H9 (cell line): ENCODE results near the gene SLC25A17. TPM values are rescaled to one million over a fixed set of nuclear protein-coding genes. Genes with fewer than 3 reads are reported as not detected.

Experiments
- DNase-seq: peaks from one replicate; pipeline ENCODE4 v3.0.0-alpha.2; 2017
- H2AFZ ChIP-seq: one replicate; pipeline ENCODE4 v1.6.1; 2013; ENCODE audit warnings: mild to moderate bottlenecking, low read length, control low read depth, moderate library complexity
- H2AK5ac ChIP-seq: 2 replicates; pipeline ENCODE4 v1.6.1; 2013; ENCODE audit warnings: low read length, control low read depth, mixed read lengths; ENCODE audit not compliant: insufficient read length
- H2BK120ac ChIP-seq: one replicate; pipeline ENCODE4 v1.6.1; 2013; ENCODE audit warnings: low read depth, mild to moderate bottlenecking, low read length, control low read depth, inconsistent platforms; ENCODE audit not compliant: poor library complexity, severe bottlenecking
- H2BK12ac ChIP-seq: 2 replicates; pipeline ENCODE4 v1.6.1; 2013; ENCODE audit warnings: low read length, control low read depth, mixed read lengths, low read depth; ENCODE audit not compliant: insufficient read length
- H2BK15ac ChIP-seq: 2 replicates; pipeline ENCODE4 v1.6.1; 2013; ENCODE audit warnings: low read depth, low read length, control low read depth
- H2BK20ac ChIP-seq: one replicate; pipeline ENCODE4 v1.6.1; 2013; ENCODE audit warnings: low read depth, mild to moderate bottlenecking, low read length, control low read depth, inconsistent platforms; ENCODE audit not compliant: poor library complexity, severe bottlenecking
- H2BK5ac ChIP-seq: 2 replicates; pipeline ENCODE4 v1.6.1; 2013; ENCODE audit warnings: low read length, control low read depth, mixed read lengths; ENCODE audit not compliant: insufficient read length
- H3K14ac ChIP-seq: 2 replicates; pipeline ENCODE4 v1.6.1; 2013; ENCODE audit warnings: low read length, control low read depth; ENCODE audit not compliant: insufficient read depth
- H3K18ac ChIP-seq: 2 replicates; pipeline ENCODE4 v1.6.1; 2013; ENCODE audit warnings: low read depth, mild to moderate bottlenecking, mixed read lengths, low read length, control low read depth; ENCODE audit not compliant: insufficient read length
- H3K23ac ChIP-seq: 2 replicates; pipeline ENCODE4 v1.6.1; 2013; ENCODE audit warnings: low read length, control low read depth, mixed read lengths, low read depth; ENCODE audit not compliant: insufficient read length
- H3K23me2 ChIP-seq: 2 replicates; pipeline ENCODE4 v1.6.1; 2013; ENCODE audit warnings: low read depth, mild to moderate bottlenecking, mixed read lengths, low read length, control low read depth; ENCODE audit not compliant: insufficient read length, poor library complexity, severe bottlenecking
- H3K27ac ChIP-seq: 2 replicates; pipeline ENCODE4 v1.5.1; 2013; ENCODE audit warnings: low read length, control low read depth, mixed read lengths, low read depth; ENCODE audit not compliant: insufficient read length
- H3K27me3 ChIP-seq: 2 replicates; pipeline ENCODE4 v1.6.1; 2013; ENCODE audit warnings: low read length, control low read depth, inconsistent platforms; ENCODE audit not compliant: insufficient read depth
- H3K4ac ChIP-seq: 2 replicates; pipeline ENCODE4 v1.6.1; 2013; ENCODE audit warnings: low read depth, mild to moderate bottlenecking, control low read depth, inconsistent platforms, low read length, moderate library complexity
- H3K4me1 ChIP-seq: 2 replicates; pipeline ENCODE4 v1.6.1; 2013; ENCODE audit warnings: low read length, control low read depth, inconsistent platforms; ENCODE audit not compliant: insufficient read depth
- H3K4me2 ChIP-seq: 2 replicates; pipeline ENCODE4 v1.6.1; 2013; ENCODE audit warnings: low read length, control low read depth, mixed read lengths; ENCODE audit not compliant: insufficient read length, insufficient read depth
- H3K56ac ChIP-seq: 2 replicates; pipeline ENCODE4 v1.6.1; 2013; ENCODE audit warnings: low read depth, mild to moderate bottlenecking, mixed read lengths, low read length, control low read depth; ENCODE audit not compliant: insufficient read length
- H3K79me1 ChIP-seq: 2 replicates; pipeline ENCODE4 v1.6.1; 2013; ENCODE audit warnings: low read depth, mild to moderate bottlenecking, moderate library complexity, low read length, control low read depth, inconsistent platforms; ENCODE audit not compliant: insufficient read depth, poor library complexity, severe bottlenecking
- H3K79me2 ChIP-seq: 2 replicates; pipeline ENCODE4 v1.6.1; 2013; ENCODE audit warnings: low read length, control low read depth, inconsistent platforms; ENCODE audit not compliant: insufficient read depth
- H3K9ac ChIP-seq: 2 replicates; pipeline ENCODE4 v1.6.1; 2013; ENCODE audit warnings: low read length, control low read depth, mixed read lengths; ENCODE audit not compliant: insufficient read length; ENCODE audit errors: extremely low read depth
- H3K9me3 ChIP-seq: one replicate; pipeline ENCODE4 v1.6.1; 2013; ENCODE audit warnings: low read depth, low read length, inconsistent platforms; ENCODE audit not compliant: control insufficient read depth
- H3T11ph ChIP-seq: one replicate; pipeline ENCODE4 v1.6.1; 2013; ENCODE audit warnings: mild to moderate bottlenecking, low read length, control low read depth, inconsistent platforms
- H4K20me1 ChIP-seq: one replicate; pipeline ENCODE4 v1.6.1; 2013; ENCODE audit not compliant: control insufficient read depth, insufficient read length, insufficient read depth
- H4K5ac ChIP-seq: 2 replicates; pipeline ENCODE4 v1.6.1; 2013; ENCODE audit warnings: low read depth, mild to moderate bottlenecking, mixed read lengths, low read length, control low read depth; ENCODE audit not compliant: insufficient read length
- H4K8ac ChIP-seq: replicated peaks from 2 replicates; pipeline ENCODE4 v1.6.1; 2013; ENCODE audit warnings: low read length, control low read depth, mixed read lengths, low read depth; ENCODE audit not compliant: insufficient read length
- H4K91ac ChIP-seq: 2 replicates; pipeline ENCODE4 v1.6.1; 2013; ENCODE audit warnings: low read depth, mild to moderate bottlenecking, moderate library complexity, mixed read lengths, low read length, control low read depth; ENCODE audit not compliant: insufficient read length
- H3K27ac Mint-ChIP-seq, 3 experiments: 2 replicates in 2 of 3; 3 replicates in 1 of 3; pipeline ENCODE4 v1.8.0; 2020 to 2021; ENCODE audit warnings: mixed read lengths in 3 of 3, mild to moderate bottlenecking in 1 of 3, moderate library complexity in 1 of 3
- H3K27me3 Mint-ChIP-seq: 2 replicates; pipeline ENCODE4 v1.8.0; 2021; ENCODE audit warnings: low read depth, mild to moderate bottlenecking, moderate library complexity, mixed read lengths
- H3K36me3 Mint-ChIP-seq, 3 experiments: 2 replicates in 2 of 3; 3 replicates in 1 of 3; pipeline ENCODE4 v1.8.0; 2020 to 2021; ENCODE audit warnings: low read depth in 3 of 3, mixed read lengths in 3 of 3; ENCODE audit not compliant: insufficient read depth in 1 of 3
- H3K4me1 Mint-ChIP-seq, 2 experiments: 2 replicates each; pipeline ENCODE4 v1.8.0; 2020; ENCODE audit warnings: mixed read lengths in 2 of 2
- H3K4me3 Mint-ChIP-seq, 2 experiments: 2 replicates in 1 of 2; 3 replicates in 1 of 2; pipeline ENCODE4 v1.8.0; 2020 to 2021; ENCODE audit warnings: mild to moderate bottlenecking in 2 of 2, mixed read lengths in 2 of 2, moderate library complexity in 1 of 2
- H3K9me3 Mint-ChIP-seq, 2 experiments: 2 replicates in 1 of 2; 3 replicates in 1 of 2; pipeline ENCODE4 v1.8.0; 2020; ENCODE audit warnings: mild to moderate bottlenecking in 2 of 2, mixed read lengths in 2 of 2, moderate library complexity in 1 of 2
- WGBS: extraction: QIAGEN DNeasy Blood & Tissue Kit; methylation state at CpG from one replicate; pipeline ENCODE4 v1.1.7; 2013; ENCODE audit warnings: missing lambda C conversion rate, low lambda C conversion rate, mixed read lengths; ENCODE audit not compliant: insufficient read length; ENCODE audit errors: extremely low coverage; 5-methylcytosine and 5-hydroxymethylcytosine counted together
- total RNA-seq: library from RNA; stranded (reverse); gene quantifications from 2 replicates; pipeline ENCODE4 v1.2.1, GENCODE V29; 2021
- TF ChIP-seq, protein P1 (sequence below): fragments of 200-600 bp; sonication (generic); conservative IDR thresholded peaks from 3 replicates; pipeline ENCODE4 v1.8.0; 2021; ENCODE audit warnings: antibody characterized with exemption, mild to moderate bottlenecking

SLC25A17 gene
- total RNA-seq, 1 experiment from 2014 or later, result 26.5 TPM

DNA sequence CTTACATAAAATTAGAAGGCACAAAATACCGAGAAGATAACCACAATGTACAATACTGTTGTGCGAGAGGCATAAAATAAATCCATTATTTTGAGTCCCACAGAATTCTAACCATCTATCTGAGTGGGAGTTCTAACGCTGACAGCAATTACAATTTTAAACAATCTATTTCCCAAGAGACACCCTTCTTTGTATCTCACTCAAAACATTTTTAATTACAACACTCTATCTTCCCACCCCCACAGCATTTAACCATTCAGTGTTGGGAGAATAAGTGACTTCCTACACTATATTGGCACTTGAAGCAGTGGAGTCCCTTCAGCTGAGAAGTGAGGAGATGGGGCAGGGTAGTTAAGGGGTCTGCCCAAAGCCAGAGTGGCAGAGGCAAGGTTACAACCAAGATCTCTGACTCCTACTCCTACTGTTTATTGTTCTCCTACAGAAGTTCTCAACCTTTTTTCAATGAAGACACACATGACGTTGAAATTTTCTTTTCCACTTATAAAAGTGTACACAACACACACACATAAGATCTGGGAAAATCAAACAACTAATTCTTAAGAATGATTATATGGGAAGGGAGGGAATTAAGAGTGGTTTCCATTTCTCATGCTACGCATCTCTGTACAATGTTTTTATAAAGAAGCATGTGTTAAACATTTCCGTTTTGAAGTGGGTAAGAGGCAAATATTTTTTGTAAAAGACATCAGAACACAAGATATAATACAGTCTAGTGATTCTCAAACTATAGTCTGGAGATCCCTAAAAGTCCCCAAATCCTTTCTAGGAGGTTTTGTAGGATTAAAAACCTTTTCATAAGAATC is 10.9 kb downstream of the SLC25A17 start:
- no peaks in the 10 kb centered on the region for H3K9me3 Mint-ChIP-seq
- H2BK15ac ChIP-seq, result no peak overlapping the region
- no peaks in the 10 kb centered on the region; a peak in 1 of 4 replicates for H3K4me1 Mint-ChIP-seq
- peaks cover 0 to 8% (median 5%) of the 10 kb centered on the region in 3 experiments; a peak in 4 of 7 replicates for H3K36me3 Mint-ChIP-seq
- no peaks in the 10 kb centered on the region for H3K9me3 ChIP-seq
- no peaks in the 10 kb centered on the region for H3K4me1 ChIP-seq
- no peak overlapping the region for H2AK5ac ChIP-seq
- no peak overlapping the region for H2BK120ac ChIP-seq
- WGBS, result no CpG with 5 or more reads among the region's 6 CpGs
- no peak overlapping the region for H3K4me2 ChIP-seq
- no peak overlapping the region for H4K91ac ChIP-seq
- no peak for DNase-seq
- no peak overlapping the region for H3K4me3 Mint-ChIP-seq
- no peaks in the 10 kb centered on the region for H3K23me2 ChIP-seq
- no peaks in the 10 kb centered on the region for H3K27me3 ChIP-seq
- H3K27ac ChIP-seq, result no peak overlapping the region
- H2BK12ac ChIP-seq, result no peak overlapping the region
- H2BK5ac ChIP-seq, result no peak overlapping the region
- no peak overlapping the region for H4K5ac ChIP-seq
- H4K8ac ChIP-seq, result no peak overlapping the region
- H4K20me1 ChIP-seq, result no peaks in the 10 kb centered on the region
- no peak overlapping the region for H3K56ac ChIP-seq
- no peak overlapping the region for H3K18ac ChIP-seq
- H3K27ac Mint-ChIP-seq, result no peak overlapping the region; a peak in 1 of 7 replicates
- H3K4ac ChIP-seq, result no peak overlapping the region
- H3K14ac ChIP-seq, result no peak overlapping the region
- H3K79me2 ChIP-seq, result no peaks in the 10 kb centered on the region; the same call in 1 of the 2 replicates
- no peak overlapping the region for H2AFZ ChIP-seq
- no peak overlapping the region for H2BK20ac ChIP-seq
- no peaks in the 10 kb centered on the region for H3K27me3 Mint-ChIP-seq
- H3K23ac ChIP-seq, result no peak overlapping the region
- TF ChIP-seq, protein P1, sequence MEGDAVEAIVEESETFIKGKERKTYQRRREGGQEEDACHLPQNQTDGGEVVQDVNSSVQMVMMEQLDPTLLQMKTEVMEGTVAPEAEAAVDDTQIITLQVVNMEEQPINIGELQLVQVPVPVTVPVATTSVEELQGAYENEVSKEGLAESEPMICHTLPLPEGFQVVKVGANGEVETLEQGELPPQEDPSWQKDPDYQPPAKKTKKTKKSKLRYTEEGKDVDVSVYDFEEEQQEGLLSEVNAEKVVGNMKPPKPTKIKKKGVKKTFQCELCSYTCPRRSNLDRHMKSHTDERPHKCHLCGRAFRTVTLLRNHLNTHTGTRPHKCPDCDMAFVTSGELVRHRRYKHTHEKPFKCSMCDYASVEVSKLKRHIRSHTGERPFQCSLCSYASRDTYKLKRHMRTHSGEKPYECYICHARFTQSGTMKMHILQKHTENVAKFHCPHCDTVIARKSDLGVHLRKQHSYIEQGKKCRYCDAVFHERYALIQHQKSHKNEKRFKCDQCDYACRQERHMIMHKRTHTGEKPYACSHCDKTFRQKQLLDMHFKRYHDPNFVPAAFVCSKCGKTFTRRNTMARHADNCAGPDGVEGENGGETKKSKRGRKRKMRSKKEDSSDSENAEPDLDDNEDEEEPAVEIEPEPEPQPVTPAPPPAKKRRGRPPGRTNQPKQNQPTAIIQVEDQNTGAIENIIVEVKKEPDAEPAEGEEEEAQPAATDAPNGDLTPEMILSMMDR, result no peak
- no peak overlapping the region for H3K9ac ChIP-seq
- H3K79me1 ChIP-seq, result peaks cover 3% of the 10 kb centered on the region
- no peak overlapping the region for H3T11ph ChIP-seq
